HL-60 (cell line): ENCODE measurements around the gene JRKL.

ENCODE experiments used
- CTCF ChIP-seq: IDR thresholded peaks from one replicate; pipeline ENCODE4 v1.5.1; 2011; ENCODE audit warnings: low read length, control low read depth, inconsistent platforms; ENCODE audit not compliant: insufficient read depth
- GABPA ChIP-seq: IDR thresholded peaks from 2 replicates; pipeline ENCODE4 v1.6.1; 2012; ENCODE audit warnings: low read depth
- POLR2AphosphoS5 ChIP-seq: IDR thresholded peaks from 2 replicates; pipeline ENCODE4 v1.6.1; 2012; ENCODE audit warnings: low read depth
- REST ChIP-seq: IDR thresholded peaks from 2 replicates; pipeline ENCODE4 v1.6.1; 2012; ENCODE audit warnings: low read depth; ENCODE audit not compliant: insufficient replicate concordance

- no peak for TF ChIP-seq CTCF
- TF ChIP-seq GABPA: no peak
- no peak for TF ChIP-seq POLR2AphosphoS5
- TF ChIP-seq REST: no peak
Observed at GRCh38 chr11:96385187-96385586, 4.6 kb upstream of the JRKL start.
